H9 (cell line): ENCODE results near the gene EIF5A. TPM values are rescaled to one million over a fixed set of nuclear protein-coding genes. Genes with fewer than 3 reads are reported as not detected.

Experiments
- DNase-seq: peaks from one replicate; pipeline ENCODE4 v3.0.0-alpha.2; 2017
- H2AFZ ChIP-seq: one replicate; pipeline ENCODE4 v1.6.1; 2013; ENCODE audit warnings: mild to moderate bottlenecking, low read length, control low read depth, moderate library complexity
- H2AK5ac ChIP-seq: 2 replicates; pipeline ENCODE4 v1.6.1; 2013; ENCODE audit warnings: low read length, control low read depth, mixed read lengths; ENCODE audit not compliant: insufficient read length
- H2BK120ac ChIP-seq: one replicate; pipeline ENCODE4 v1.6.1; 2013; ENCODE audit warnings: low read depth, mild to moderate bottlenecking, low read length, control low read depth, inconsistent platforms; ENCODE audit not compliant: poor library complexity, severe bottlenecking
- H2BK12ac ChIP-seq: 2 replicates; pipeline ENCODE4 v1.6.1; 2013; ENCODE audit warnings: low read length, control low read depth, mixed read lengths, low read depth; ENCODE audit not compliant: insufficient read length
- H2BK15ac ChIP-seq: 2 replicates; pipeline ENCODE4 v1.6.1; 2013; ENCODE audit warnings: low read depth, low read length, control low read depth
- H2BK20ac ChIP-seq: one replicate; pipeline ENCODE4 v1.6.1; 2013; ENCODE audit warnings: low read depth, mild to moderate bottlenecking, low read length, control low read depth, inconsistent platforms; ENCODE audit not compliant: poor library complexity, severe bottlenecking
- H2BK5ac ChIP-seq: 2 replicates; pipeline ENCODE4 v1.6.1; 2013; ENCODE audit warnings: low read length, control low read depth, mixed read lengths; ENCODE audit not compliant: insufficient read length
- H3K14ac ChIP-seq: 2 replicates; pipeline ENCODE4 v1.6.1; 2013; ENCODE audit warnings: low read length, control low read depth; ENCODE audit not compliant: insufficient read depth
- H3K18ac ChIP-seq: 2 replicates; pipeline ENCODE4 v1.6.1; 2013; ENCODE audit warnings: low read depth, mild to moderate bottlenecking, mixed read lengths, low read length, control low read depth; ENCODE audit not compliant: insufficient read length
- H3K23ac ChIP-seq: 2 replicates; pipeline ENCODE4 v1.6.1; 2013; ENCODE audit warnings: low read length, control low read depth, mixed read lengths, low read depth; ENCODE audit not compliant: insufficient read length
- H3K23me2 ChIP-seq: 2 replicates; pipeline ENCODE4 v1.6.1; 2013; ENCODE audit warnings: low read depth, mild to moderate bottlenecking, mixed read lengths, low read length, control low read depth; ENCODE audit not compliant: insufficient read length, poor library complexity, severe bottlenecking
- H3K27ac ChIP-seq: 2 replicates; pipeline ENCODE4 v1.5.1; 2013; ENCODE audit warnings: low read length, control low read depth, mixed read lengths, low read depth; ENCODE audit not compliant: insufficient read length
- H3K27me3 ChIP-seq: 2 replicates; pipeline ENCODE4 v1.6.1; 2013; ENCODE audit warnings: low read length, control low read depth, inconsistent platforms; ENCODE audit not compliant: insufficient read depth
- H3K4ac ChIP-seq: 2 replicates; pipeline ENCODE4 v1.6.1; 2013; ENCODE audit warnings: low read depth, mild to moderate bottlenecking, control low read depth, inconsistent platforms, low read length, moderate library complexity
- H3K4me1 ChIP-seq: 2 replicates; pipeline ENCODE4 v1.6.1; 2013; ENCODE audit warnings: low read length, control low read depth, inconsistent platforms; ENCODE audit not compliant: insufficient read depth
- H3K4me2 ChIP-seq: 2 replicates; pipeline ENCODE4 v1.6.1; 2013; ENCODE audit warnings: low read length, control low read depth, mixed read lengths; ENCODE audit not compliant: insufficient read length, insufficient read depth
- H3K56ac ChIP-seq: 2 replicates; pipeline ENCODE4 v1.6.1; 2013; ENCODE audit warnings: low read depth, mild to moderate bottlenecking, mixed read lengths, low read length, control low read depth; ENCODE audit not compliant: insufficient read length
- H3K79me1 ChIP-seq: 2 replicates; pipeline ENCODE4 v1.6.1; 2013; ENCODE audit warnings: low read depth, mild to moderate bottlenecking, moderate library complexity, low read length, control low read depth, inconsistent platforms; ENCODE audit not compliant: insufficient read depth, poor library complexity, severe bottlenecking
- H3K79me2 ChIP-seq: 2 replicates; pipeline ENCODE4 v1.6.1; 2013; ENCODE audit warnings: low read length, control low read depth, inconsistent platforms; ENCODE audit not compliant: insufficient read depth
- H3K9ac ChIP-seq: 2 replicates; pipeline ENCODE4 v1.6.1; 2013; ENCODE audit warnings: low read length, control low read depth, mixed read lengths; ENCODE audit not compliant: insufficient read length; ENCODE audit errors: extremely low read depth
- H3K9me3 ChIP-seq: one replicate; pipeline ENCODE4 v1.6.1; 2013; ENCODE audit warnings: low read depth, low read length, inconsistent platforms; ENCODE audit not compliant: control insufficient read depth
- H3T11ph ChIP-seq: one replicate; pipeline ENCODE4 v1.6.1; 2013; ENCODE audit warnings: mild to moderate bottlenecking, low read length, control low read depth, inconsistent platforms
- H4K20me1 ChIP-seq: one replicate; pipeline ENCODE4 v1.6.1; 2013; ENCODE audit not compliant: control insufficient read depth, insufficient read length, insufficient read depth
- H4K5ac ChIP-seq: 2 replicates; pipeline ENCODE4 v1.6.1; 2013; ENCODE audit warnings: low read depth, mild to moderate bottlenecking, mixed read lengths, low read length, control low read depth; ENCODE audit not compliant: insufficient read length
- H4K8ac ChIP-seq: replicated peaks from 2 replicates; pipeline ENCODE4 v1.6.1; 2013; ENCODE audit warnings: low read length, control low read depth, mixed read lengths, low read depth; ENCODE audit not compliant: insufficient read length
- H4K91ac ChIP-seq: 2 replicates; pipeline ENCODE4 v1.6.1; 2013; ENCODE audit warnings: low read depth, mild to moderate bottlenecking, moderate library complexity, mixed read lengths, low read length, control low read depth; ENCODE audit not compliant: insufficient read length
- H3K27ac Mint-ChIP-seq, 3 experiments: 2 replicates in 2 of 3; 3 replicates in 1 of 3; pipeline ENCODE4 v1.8.0; 2020 to 2021; ENCODE audit warnings: mixed read lengths in 3 of 3, mild to moderate bottlenecking in 1 of 3, moderate library complexity in 1 of 3
- H3K27me3 Mint-ChIP-seq: 2 replicates; pipeline ENCODE4 v1.8.0; 2021; ENCODE audit warnings: low read depth, mild to moderate bottlenecking, moderate library complexity, mixed read lengths
- H3K36me3 Mint-ChIP-seq, 3 experiments: 2 replicates in 2 of 3; 3 replicates in 1 of 3; pipeline ENCODE4 v1.8.0; 2020 to 2021; ENCODE audit warnings: low read depth in 3 of 3, mixed read lengths in 3 of 3; ENCODE audit not compliant: insufficient read depth in 1 of 3
- H3K4me1 Mint-ChIP-seq, 2 experiments: 2 replicates each; pipeline ENCODE4 v1.8.0; 2020; ENCODE audit warnings: mixed read lengths in 2 of 2
- H3K4me3 Mint-ChIP-seq, 2 experiments: 2 replicates in 1 of 2; 3 replicates in 1 of 2; pipeline ENCODE4 v1.8.0; 2020 to 2021; ENCODE audit warnings: mild to moderate bottlenecking in 2 of 2, mixed read lengths in 2 of 2, moderate library complexity in 1 of 2
- H3K9me3 Mint-ChIP-seq, 2 experiments: 2 replicates in 1 of 2; 3 replicates in 1 of 2; pipeline ENCODE4 v1.8.0; 2020; ENCODE audit warnings: mild to moderate bottlenecking in 2 of 2, mixed read lengths in 2 of 2, moderate library complexity in 1 of 2
- CTCF ChIP-seq: fragments of 200-600 bp; sonication (generic); conservative IDR thresholded peaks from 3 replicates; pipeline ENCODE4 v1.8.0; 2021; ENCODE audit warnings: antibody characterized with exemption, mild to moderate bottlenecking
- WGBS: extraction: QIAGEN DNeasy Blood & Tissue Kit; methylation state at CpG from one replicate; pipeline ENCODE4 v1.1.7; 2013; ENCODE audit warnings: missing lambda C conversion rate, low lambda C conversion rate, mixed read lengths; ENCODE audit not compliant: insufficient read length; ENCODE audit errors: extremely low coverage; 5-methylcytosine and 5-hydroxymethylcytosine counted together
- total RNA-seq: library from RNA; stranded (reverse); gene quantifications from 2 replicates; pipeline ENCODE4 v1.2.1, GENCODE V29; 2021

The EIF5A gene
- total RNA-seq, 1 experiment from 2014 or later = 978 TPM

GRCh38 chr17:7266784-7267183 is 40.6 kb upstream of the EIF5A start:
- Histone ChIP-seq H3K27me3 (no peaks in the 10 kb centered on the region), H2BK20ac (no peak overlapping the region), H3K27ac (no peak overlapping the region), H3K9ac (no peak overlapping the region), H3K18ac (no peak overlapping the region), H2BK15ac (no peak overlapping the region), H3K14ac (no peak overlapping the region), H2BK12ac (peak overlapping the region; percentile 55), H4K20me1 (no peaks in the 10 kb centered on the region), H2AFZ (no peak overlapping the region), H3K4me1 (no peaks in the 10 kb centered on the region; the same call in 1 of the 2 replicates), H3K56ac (no peak overlapping the region), H3T11ph (no peak overlapping the region), H3K23me2 (peaks cover 14% of the 10 kb centered on the region), H3K4ac (no peak overlapping the region), H3K23ac (no peak overlapping the region), H4K91ac (no peak overlapping the region), H2BK5ac (no peak overlapping the region), H3K4me2 (no peak overlapping the region), H2AK5ac (no peak overlapping the region), H2BK120ac (no peak overlapping the region), H4K8ac (no peak overlapping the region), H4K5ac (no peak overlapping the region), H3K79me1 (no peaks in the 10 kb centered on the region), H3K79me2 (peaks cover under 1% of the 10 kb centered on the region; the same call in 1 of the 2 replicates), H3K9me3 (no peaks in the 10 kb centered on the region)
- Mint-ChIP-seq H3K36me3 (peaks cover 0 to 4% (median 0%) of the 10 kb centered on the region in 3 experiments; a peak in 3 of 7 replicates), H3K27me3 (peaks cover under 1% of the 10 kb centered on the region; the same call in 1 of the 2 replicates), H3K4me3 (peak overlapping the region in 1 of 2 experiments; percentile 5; a peak in 1 of 5 replicates), H3K4me1 (peaks cover 27 to 31% of the 10 kb centered on the region in 2 experiments), H3K27ac (peak overlapping the region in 1 of 3 experiments; percentile 73; a peak in 2 of 7 replicates), H3K9me3 (peaks cover 0 to 4% of the 10 kb centered on the region in 2 experiments; a peak in 1 of 5 replicates)
- DNase-seq = no peak
- TF ChIP-seq CTCF = no peak
- WGBS = no CpG with 5 or more reads among the region's 1 CpG
